Activated CD4-positive, alpha-beta memory T cell treated with anti-CD3 and anti-CD28 coated beads for 36 hours (primary cell): ENCODE data around the gene AP3D1. TPM values are rescaled to one million over a fixed set of nuclear protein-coding genes. Genes with fewer than 3 reads are reported as not detected.
A peak's percentile ranks its signal among the peaks of the same experiment; 100 is the strongest.
"Not testable (repeated sequence)": the region's sequence is repeated elsewhere in the genome, so short reads cannot be mapped to it uniquely, and the experiment has no call there.

ENCODE experiments used
- CTCF ChIA-PET: fragments of 350-600 bp; sonication (Branson Sonifier 250); formaldehyde crosslinking; loops from one replicate; lab custom pipeline; 2021; ENCODE audit warnings: antibody characterized with exemption, inconsistent platforms; lab: Charles Lee
- POLR2A ChIA-PET: fragments of 350-600 bp; sonication (Branson Sonifier 250); formaldehyde crosslinking; loops from one replicate; lab custom pipeline; 2021; ENCODE audit warnings: antibody characterized with exemption; lab: Charles Lee
- DNase-seq: peaks from one replicate; pipeline ENCODE4 v3.0.0-alpha.2; 2020
- H3K27ac Mint-ChIP-seq: one replicate; pipeline ENCODE4 v1.8.0; 2021; ENCODE audit warnings: mixed read lengths
- H3K27me3 Mint-ChIP-seq: one replicate; pipeline ENCODE4 v1.8.0; 2021; ENCODE audit warnings: mixed read lengths
- H3K36me3 Mint-ChIP-seq: one replicate; pipeline ENCODE4 v1.8.0; 2021; ENCODE audit warnings: mixed read lengths
- H3K4me1 Mint-ChIP-seq: one replicate; pipeline ENCODE4 v1.8.0; 2021; ENCODE audit warnings: low read depth, mixed read lengths
- H3K4me3 Mint-ChIP-seq: one replicate; pipeline ENCODE4 v1.8.0; 2021; ENCODE audit warnings: mild to moderate bottlenecking, mixed read lengths
- H3K9me3 Mint-ChIP-seq: one replicate; pipeline ENCODE4 v1.8.0; 2021; ENCODE audit warnings: mixed read lengths
- intact Hi-C: fragments of 100-400 bp; cut with micrococcal nuclease; formaldehyde crosslinking; loops from one replicate; pipeline ENCODE4 v1.15.1; 2023
- total RNA-seq, 2 experiments: library from RNA; stranded (reverse); gene quantifications; one replicate each; pipeline ENCODE4 v1.2.3, GENCODE V29; 2021

The AP3D1 gene
- total RNA-seq, 2 experiments from 2014 or later = 84.6 to 89.1 TPM

DNA sequence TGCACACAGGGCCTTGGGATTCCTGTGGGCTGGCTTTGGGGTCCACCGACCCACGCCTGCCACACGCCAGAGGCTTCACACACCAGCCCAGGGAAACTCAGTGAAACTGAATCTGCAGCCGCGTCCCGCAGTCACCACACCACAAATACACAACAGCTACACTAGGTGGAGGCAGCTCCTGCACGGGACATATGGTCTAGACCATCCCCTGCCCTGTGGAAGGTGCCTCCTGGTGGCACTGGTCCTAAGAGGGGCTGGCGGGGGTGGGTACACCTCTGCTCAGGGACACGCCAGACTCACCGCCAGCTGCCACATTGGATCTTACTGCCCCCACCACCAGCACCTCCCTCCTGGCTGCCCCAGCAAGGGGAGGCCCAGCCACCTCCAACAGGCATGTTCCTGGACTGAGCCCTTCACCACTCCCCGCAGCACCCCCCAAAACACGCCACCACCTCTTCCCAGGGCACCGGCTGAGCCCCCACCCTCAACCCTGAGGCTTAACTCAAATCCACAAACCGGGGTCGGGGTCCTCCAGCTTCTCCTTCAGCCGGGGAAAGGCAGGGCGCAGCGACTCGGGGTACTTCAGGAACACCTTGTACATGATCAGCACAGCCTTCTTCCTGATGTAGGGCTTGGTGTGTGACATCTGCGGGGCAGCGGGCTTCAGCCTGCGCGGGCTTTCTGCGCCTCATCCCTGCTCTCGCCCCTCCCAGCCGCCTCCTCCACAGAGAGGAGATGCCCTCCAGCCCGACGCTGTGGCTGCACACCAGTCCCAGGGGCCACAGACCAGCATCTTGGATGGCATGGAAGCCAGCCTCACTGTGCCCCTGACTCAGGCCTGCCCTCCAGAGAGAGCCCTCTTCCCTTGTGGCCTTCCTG is 21.2 kb downstream of the AP3D1 start:
- DNase-seq = no peak
- ChIA-PET POLR2A (no interaction called here), CTCF (no interaction called here)
- Mint-ChIP-seq H3K27ac (no peak overlapping the region), H3K9me3 (no peaks in the 10 kb centered on the region), H3K36me3 (peaks cover 10% of the 10 kb centered on the region), H3K4me3 (no peak overlapping the region), H3K27me3 (no peaks in the 10 kb centered on the region), H3K4me1 (no peaks in the 10 kb centered on the region)
- intact Hi-C loops = no loop called here

DNA sequence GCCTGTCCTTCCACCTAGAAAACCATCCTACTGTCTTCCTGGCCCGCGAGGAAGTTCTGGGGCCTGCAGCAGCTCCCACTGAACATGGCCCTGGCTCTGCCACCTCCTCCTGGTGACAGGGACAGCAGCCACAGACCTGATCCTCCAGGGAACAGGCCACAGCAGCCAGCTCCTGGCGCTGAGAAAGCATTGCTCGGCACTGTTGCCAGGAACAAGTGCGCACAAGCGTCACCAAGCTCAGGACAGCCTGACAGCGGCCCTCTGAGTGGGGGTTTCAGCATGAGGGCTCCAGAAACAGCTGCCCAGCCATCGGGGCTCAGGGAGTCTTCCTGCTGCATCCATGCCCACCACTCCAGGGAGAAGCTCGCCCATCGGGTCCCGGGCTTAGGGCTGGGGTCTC is 21.9 kb downstream of the AP3D1 start:
- ChIA-PET CTCF (no interaction called here), POLR2A (no interaction called here)
- Mint-ChIP-seq H3K27me3 (no peaks in the 10 kb centered on the region), H3K4me3 (no peak overlapping the region), H3K9me3 (no peaks in the 10 kb centered on the region), H3K4me1 (no peaks in the 10 kb centered on the region), H3K27ac (no peak overlapping the region), H3K36me3 (peaks cover 11% of the 10 kb centered on the region)
- intact Hi-C loops = no loop called here
- DNase-seq = no peak

DNA sequence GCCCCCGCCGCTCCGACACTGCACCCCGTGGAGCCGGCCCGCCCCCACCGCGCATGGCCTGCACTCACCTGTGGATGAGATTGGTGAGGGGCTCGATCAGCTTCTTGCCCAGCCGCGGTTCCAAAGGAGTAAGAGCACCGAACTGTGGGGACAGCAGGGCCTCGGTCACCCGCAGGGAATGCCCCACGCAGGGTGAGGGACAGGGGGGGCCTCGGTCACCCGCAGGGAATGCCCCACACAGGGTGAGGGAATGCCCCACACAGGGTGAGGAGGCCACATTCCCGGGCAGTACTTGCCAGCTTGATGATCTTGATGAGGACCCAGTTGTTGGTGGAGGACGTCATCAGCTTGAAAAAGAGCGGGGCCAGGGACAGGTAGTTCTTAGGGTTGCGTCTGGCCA is 22.3 kb downstream of the AP3D1 start:
- ChIA-PET POLR2A (no interaction called here), CTCF (no interaction called here)
- no peak for DNase-seq
- Mint-ChIP-seq H3K9me3 (no peaks in the 10 kb centered on the region), H3K27ac (no peak overlapping the region), H3K4me1 (no peaks in the 10 kb centered on the region), H3K4me3 (no peak overlapping the region), H3K36me3 (peaks cover 15% of the 10 kb centered on the region), H3K27me3 (no peaks in the 10 kb centered on the region)
- intact Hi-C loops = no loop called here

DNA sequence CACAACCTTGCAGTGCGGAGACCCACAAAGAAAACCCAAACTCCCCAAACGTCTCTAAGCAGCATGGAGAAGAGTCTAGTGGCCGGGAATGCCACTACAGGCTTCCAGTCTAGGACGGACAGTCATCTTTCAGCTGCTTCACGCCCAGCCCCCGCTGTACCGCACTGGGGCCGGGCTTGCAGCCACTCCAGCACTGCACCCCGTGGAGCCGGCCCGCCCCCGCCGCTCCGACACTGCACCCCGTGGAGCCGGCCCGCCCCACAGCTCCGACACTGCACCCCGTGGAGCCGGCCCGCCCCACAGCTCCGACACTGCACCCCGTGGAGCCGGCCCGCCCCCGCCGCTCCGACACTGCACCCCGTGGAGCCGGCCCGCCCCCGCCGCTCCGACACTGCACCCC is 23.1 kb downstream of the AP3D1 start:
- H3K36me3 Mint-ChIP-seq = peaks cover 15% of the 10 kb centered on the region
- H3K4me3 Mint-ChIP-seq, H3K27me3 Mint-ChIP-seq, H3K27ac Mint-ChIP-seq, H3K4me1 Mint-ChIP-seq, CTCF ChIA-PET, DNase-seq, H3K9me3 Mint-ChIP-seq, intact Hi-C loops, POLR2A ChIA-PET: not testable (repeated sequence)

DNA sequence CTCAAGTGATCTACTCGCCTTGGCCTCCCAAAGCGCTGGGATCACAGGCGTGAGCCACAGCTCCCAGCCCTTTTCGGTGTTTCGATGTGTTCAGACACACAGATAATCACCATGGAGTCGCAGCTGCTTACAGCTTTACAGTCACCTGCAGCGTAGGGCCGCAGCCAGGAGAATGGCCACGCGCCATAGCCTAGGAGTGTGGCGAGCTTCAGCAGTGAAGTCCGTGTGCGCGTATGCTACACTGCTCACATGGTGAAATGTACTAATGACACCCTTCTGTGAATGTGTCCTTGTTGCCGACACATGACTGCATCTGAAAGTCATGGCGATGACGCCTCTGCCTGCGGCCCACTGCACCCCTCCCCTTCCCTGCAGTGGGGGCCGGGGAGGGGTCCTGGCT is 23.6 kb downstream of the AP3D1 start:
- intact Hi-C loops = no loop called here
- Mint-ChIP-seq H3K27ac (no peak overlapping the region), H3K9me3 (no peaks in the 10 kb centered on the region), H3K4me1 (no peaks in the 10 kb centered on the region), H3K27me3 (no peaks in the 10 kb centered on the region), H3K36me3 (peaks cover 15% of the 10 kb centered on the region), H3K4me3 (no peak overlapping the region)
- ChIA-PET CTCF (no interaction called here), POLR2A (no interaction called here)
- no peak for DNase-seq

DNA sequence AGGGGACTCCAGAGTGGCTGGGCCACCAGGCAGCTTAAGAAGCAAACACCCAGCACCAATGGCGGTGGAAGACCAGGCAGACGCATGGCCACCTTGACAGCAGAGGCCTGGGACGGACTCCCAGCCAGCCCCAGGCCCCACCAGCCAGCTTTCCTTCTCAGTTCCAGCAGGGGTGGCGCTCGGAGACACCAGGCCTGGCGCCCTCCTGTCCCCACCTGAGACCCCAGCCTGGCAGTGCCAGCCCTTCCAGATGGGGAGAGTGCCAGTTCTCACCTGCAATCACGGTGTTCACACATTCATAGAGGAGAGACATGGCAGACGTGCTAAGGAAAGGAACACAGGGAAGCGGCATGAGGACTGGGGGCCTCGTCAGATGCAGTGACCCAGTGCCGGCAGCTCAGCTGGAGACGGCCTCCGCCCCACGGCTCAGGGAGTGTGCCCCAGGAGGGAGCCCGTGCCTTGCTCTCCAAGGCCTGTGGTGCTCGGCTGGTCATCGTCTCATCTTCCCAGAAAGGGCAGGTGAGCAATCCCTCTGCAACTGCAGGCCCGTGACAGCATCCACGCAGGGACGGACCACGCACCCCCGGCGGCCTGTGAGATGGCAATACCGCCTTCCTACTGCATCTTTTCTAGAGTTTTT is 24.4 kb downstream of the AP3D1 start:
- H3K27ac Mint-ChIP-seq = no peak overlapping the region
- no peaks in the 10 kb centered on the region for H3K9me3 Mint-ChIP-seq
- no peaks in the 10 kb centered on the region for H3K4me1 Mint-ChIP-seq
- no peak for DNase-seq
- intact Hi-C loops = no loop called here
- H3K27me3 Mint-ChIP-seq = no peaks in the 10 kb centered on the region
- no peak overlapping the region for H3K4me3 Mint-ChIP-seq
- peaks cover 14% of the 10 kb centered on the region for H3K36me3 Mint-ChIP-seq
- ChIA-PET POLR2A (no interaction called here), CTCF (no interaction called here)

DNA sequence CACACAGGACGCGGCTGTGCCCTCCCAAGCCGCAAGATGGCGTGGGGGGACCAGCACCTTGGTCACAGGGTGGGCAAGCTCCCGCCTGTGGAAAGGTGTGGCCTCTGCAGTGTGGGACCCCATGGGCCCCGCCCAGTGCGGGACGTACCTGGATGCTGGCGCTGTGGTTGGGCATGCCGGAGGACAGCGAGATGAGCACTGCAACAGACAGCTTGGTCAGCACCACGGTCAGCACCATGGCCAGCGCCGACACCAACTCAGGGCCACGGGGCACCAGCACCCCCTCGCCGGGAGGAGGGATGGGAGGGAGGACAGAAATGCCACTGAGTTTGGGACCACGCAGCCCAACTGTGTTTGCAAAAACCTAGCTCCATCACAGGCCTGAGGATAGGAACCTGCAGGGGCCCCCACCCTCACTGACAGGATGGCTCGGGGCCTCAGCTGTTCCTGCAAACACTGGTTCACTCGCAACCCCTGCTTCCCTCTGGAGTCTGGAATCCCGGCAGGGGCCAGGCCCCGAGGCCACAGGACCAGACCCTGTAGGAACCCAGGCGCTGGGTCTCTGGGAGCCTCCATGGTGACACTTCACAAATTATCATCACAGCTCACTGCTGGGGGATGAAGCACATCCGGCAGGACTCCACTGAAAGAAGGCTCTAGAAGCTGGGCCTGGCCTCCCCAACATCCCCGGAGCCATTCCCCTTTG is 27.5 kb downstream of the AP3D1 start:
- POLR2A ChIA-PET = interaction anchor here (0.7 kb wide), 1 partner anchor 36 kb away, joined by 3 read pairs; no protein-coding TSS in a partner anchor

DNA sequence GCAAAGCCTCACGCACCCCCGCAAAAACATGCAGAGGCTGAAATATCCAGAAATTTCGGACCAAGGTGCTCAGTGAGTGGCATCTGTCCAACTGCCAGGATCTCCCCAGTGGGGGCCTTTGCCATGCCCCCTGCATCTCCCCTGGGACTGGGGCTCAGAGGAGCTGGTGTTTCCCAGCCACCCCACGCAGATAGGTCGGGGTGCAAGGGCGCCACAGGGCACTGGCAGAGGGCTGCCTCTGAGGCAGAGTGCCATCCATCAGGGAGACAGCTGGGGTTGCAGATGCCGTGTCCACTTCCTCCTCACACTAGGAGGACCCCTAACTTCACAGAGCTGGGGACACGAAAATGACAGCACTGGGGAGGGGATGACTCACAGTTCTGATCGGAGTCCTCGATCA is 28.4 kb downstream of the AP3D1 start:
- no peaks in the 10 kb centered on the region for H3K9me3 Mint-ChIP-seq
- H3K36me3 Mint-ChIP-seq = peaks cover 28% of the 10 kb centered on the region
- H3K4me1 Mint-ChIP-seq = no peaks in the 10 kb centered on the region
- POLR2A ChIA-PET = no interaction called here
- H3K27me3 Mint-ChIP-seq = no peaks in the 10 kb centered on the region
- H3K27ac Mint-ChIP-seq = no peak overlapping the region
- intact Hi-C loops = no loop called here
- no peak for DNase-seq
- CTCF ChIA-PET = no interaction called here
- H3K4me3 Mint-ChIP-seq = no peak overlapping the region

More for the DNA sequence above, 27.5 kb downstream of the AP3D1 start:
- Mint-ChIP-seq H3K27me3 (no peaks in the 10 kb centered on the region), H3K4me3 (no peak overlapping the region), H3K9me3 (no peaks in the 10 kb centered on the region), H3K27ac (no peak overlapping the region), H3K36me3 (peaks cover 26% of the 10 kb centered on the region), H3K4me1 (no peaks in the 10 kb centered on the region)
- peak; percentile 23 for DNase-seq
- CTCF ChIA-PET = interaction anchor here (0.6 kb wide), 1 partner anchor 53 kb away, joined by 3 read pairs; no protein-coding TSS in a partner anchor
- intact Hi-C loops = no loop called here

DNA sequence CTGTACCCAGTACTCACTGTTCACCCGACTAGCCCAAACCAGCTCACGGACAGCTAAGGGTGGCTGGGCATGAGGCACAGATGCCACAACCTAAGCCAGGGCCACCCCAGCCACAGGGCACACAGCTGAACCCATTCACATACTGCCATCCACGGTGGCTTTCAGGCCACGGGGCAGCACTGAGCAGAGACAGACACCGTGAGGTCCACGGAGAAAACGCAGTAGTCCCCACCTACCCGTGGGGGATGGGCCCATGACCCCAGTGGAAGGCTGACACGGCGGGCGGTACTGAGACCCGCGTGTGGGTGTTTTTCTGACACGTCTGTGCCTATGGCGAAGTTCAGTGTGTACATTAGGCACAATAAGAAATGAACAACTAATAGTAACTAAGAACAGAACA is 29.1 kb downstream of the AP3D1 start:
- intact Hi-C loops = no loop called here
- CTCF ChIA-PET = no interaction called here
- H3K36me3 Mint-ChIP-seq = peaks cover 30% of the 10 kb centered on the region

DNA sequence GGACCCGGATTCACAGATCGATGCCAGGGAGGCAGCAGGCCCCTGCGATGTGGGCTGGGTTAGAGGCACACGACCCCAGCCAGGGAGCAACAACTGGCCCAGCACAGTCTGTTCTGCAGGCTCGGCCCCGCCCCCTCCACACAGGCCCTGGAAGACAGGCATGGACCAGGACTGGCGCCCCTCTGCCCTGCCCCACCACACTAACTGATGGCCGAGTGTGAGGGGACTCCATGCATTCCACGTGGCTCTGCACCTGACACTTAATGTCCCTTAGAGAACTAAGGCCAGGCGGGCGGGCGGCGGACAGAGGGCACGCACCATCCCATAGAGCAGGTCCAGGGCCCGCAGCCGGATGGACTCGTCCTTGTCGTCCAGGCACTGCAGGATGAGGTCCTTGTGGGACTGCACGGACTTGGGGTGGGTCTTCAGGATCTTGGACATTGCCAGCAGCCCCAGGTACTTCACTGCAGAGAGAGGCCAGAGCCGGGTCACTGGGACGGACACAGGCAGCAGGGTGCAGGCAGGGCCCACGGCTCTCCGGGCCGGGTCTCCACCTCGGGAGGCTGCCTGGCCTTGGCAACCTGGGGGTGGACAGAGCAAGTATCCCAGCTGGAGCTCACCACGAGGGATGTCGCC is 29.8 kb downstream of the AP3D1 start:
- Mint-ChIP-seq H3K36me3 (peaks cover 30% of the 10 kb centered on the region), H3K27me3 (no peaks in the 10 kb centered on the region)
- CTCF ChIA-PET = no interaction called here

More for the DNA sequence above, 29.1 kb downstream of the AP3D1 start:
- Mint-ChIP-seq H3K4me3 (no peak overlapping the region), H3K4me1 (no peaks in the 10 kb centered on the region), H3K9me3 (no peaks in the 10 kb centered on the region), H3K27me3 (no peaks in the 10 kb centered on the region), H3K27ac (no peak overlapping the region)
- POLR2A ChIA-PET = no interaction called here
- no peak for DNase-seq

DNA sequence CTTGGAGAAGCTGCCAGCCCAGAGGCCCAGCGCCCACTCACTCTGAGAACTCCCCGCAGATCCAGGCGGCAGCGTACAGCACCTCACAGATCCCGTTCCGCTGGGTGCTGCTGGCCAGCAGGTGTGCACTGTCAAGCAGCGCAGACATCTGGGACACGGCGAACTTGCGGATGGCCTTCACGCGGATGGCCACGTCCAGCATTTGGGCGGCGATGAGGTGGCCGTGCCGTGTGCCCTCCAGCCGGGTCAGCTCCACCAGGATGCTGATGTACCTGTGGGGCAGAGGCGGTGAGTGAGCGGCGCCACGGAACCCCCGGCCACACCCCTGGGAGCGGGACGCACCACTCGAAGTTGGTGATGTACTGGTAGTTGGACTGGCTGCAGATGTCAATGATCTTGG is 30.5 kb downstream of the AP3D1 start:
- ChIA-PET POLR2A (no interaction called here), CTCF (no interaction called here)
- Mint-ChIP-seq H3K4me1 (no peaks in the 10 kb centered on the region), H3K36me3 (peaks cover 29% of the 10 kb centered on the region), H3K27ac (no peak overlapping the region), H3K27me3 (no peaks in the 10 kb centered on the region), H3K9me3 (no peaks in the 10 kb centered on the region), H3K4me3 (no peak overlapping the region)
- intact Hi-C loops = no loop called here
- DNase-seq = no peak

More for the DNA sequence above, 29.8 kb downstream of the AP3D1 start:
- H3K9me3 Mint-ChIP-seq = no peaks in the 10 kb centered on the region
- H3K4me3 Mint-ChIP-seq = no peak overlapping the region
- no peaks in the 10 kb centered on the region for H3K4me1 Mint-ChIP-seq
- no peak overlapping the region for H3K27ac Mint-ChIP-seq
- POLR2A ChIA-PET = no interaction called here
- intact Hi-C loops = no loop called here
- DNase-seq = no peak
